Activated CD4-positive, alpha-beta T cell treated with anti-CD3 and anti-CD28 coated beads, Interleukin-2, amount 10 ng/mL, durations not matched to agents 7 days and 5 days (primary cell): ENCODE results near the gene FAM89B. TPM values are rescaled to one million over a fixed set of nuclear protein-coding genes. Genes with fewer than 3 reads are reported as not detected.

Experiments
- CTCF ChIA-PET: fragments of 350-600 bp; sonication (Branson Sonifier 250); formaldehyde crosslinking; loops from one replicate; lab custom pipeline; 2021; ENCODE audit warnings: antibody characterized with exemption; lab: Charles Lee
- POLR2A ChIA-PET: fragments of 350-600 bp; sonication (Branson Sonifier 250); formaldehyde crosslinking; loops from one replicate; lab custom pipeline; 2021; ENCODE audit warnings: antibody characterized with exemption; lab: Charles Lee
- DNase-seq: peaks from one replicate; pipeline ENCODE4 v3.0.0-alpha.2; 2020
- H3K27ac Mint-ChIP-seq: one replicate; pipeline ENCODE4 v1.8.0; 2021; ENCODE audit warnings: mild to moderate bottlenecking, moderate library complexity, mixed read lengths
- H3K27me3 Mint-ChIP-seq: one replicate; pipeline ENCODE4 v1.8.0; 2021; ENCODE audit warnings: mixed read lengths
- H3K36me3 Mint-ChIP-seq: one replicate; pipeline ENCODE4 v1.8.0; 2021; ENCODE audit warnings: low read depth, mixed read lengths
- H3K4me1 Mint-ChIP-seq: one replicate; pipeline ENCODE4 v1.8.0; 2021; ENCODE audit warnings: mixed read lengths
- H3K4me3 Mint-ChIP-seq: one replicate; pipeline ENCODE4 v1.8.0; 2021; ENCODE audit warnings: mild to moderate bottlenecking, moderate library complexity, mixed read lengths
- H3K9me3 Mint-ChIP-seq: one replicate; pipeline ENCODE4 v1.8.0; 2021; ENCODE audit warnings: mixed read lengths
- total RNA-seq, 2 experiments: library from RNA; stranded (reverse); gene quantifications; one replicate each; pipeline ENCODE4 v1.2.3, GENCODE V29; 2021

The FAM89B gene
- total RNA-seq, 2 experiments from 2014 or later = 34.1 to 42.1 TPM

DNA sequence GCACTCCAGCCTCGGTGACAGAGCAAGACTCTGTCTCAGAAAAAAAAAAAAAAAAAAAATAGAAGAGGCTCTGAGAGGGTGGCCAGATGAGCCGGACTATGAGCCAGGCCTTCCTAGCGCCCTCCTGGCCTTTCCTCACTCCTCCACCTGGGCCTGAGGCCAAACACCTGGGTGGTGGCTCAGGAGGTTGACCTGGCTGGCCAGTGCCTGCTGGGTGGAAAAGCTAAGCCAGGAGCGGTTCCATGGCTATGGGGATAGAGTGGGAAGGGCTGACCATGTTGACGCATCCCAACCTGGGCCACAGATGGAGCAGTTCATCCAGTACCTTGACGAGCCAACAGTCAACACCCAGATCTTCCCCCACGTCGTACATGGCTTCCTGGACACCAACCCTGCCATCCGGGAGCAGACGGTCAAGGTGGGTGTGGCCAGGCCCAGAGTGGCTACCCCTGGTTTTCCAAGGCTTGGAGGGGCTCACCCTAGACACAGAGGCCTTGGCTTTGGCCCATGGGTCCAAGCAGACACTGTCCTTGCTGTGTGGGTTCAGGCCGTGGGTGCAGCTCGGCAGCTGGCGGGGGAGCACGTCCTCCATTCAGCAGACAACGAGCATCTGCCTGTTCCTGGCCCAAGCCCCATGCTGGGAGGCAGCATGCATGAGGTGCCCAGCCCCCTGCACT, 39.8 kb upstream of the FAM89B start:
- no peak for DNase-seq
- no peaks in the 10 kb centered on the region for H3K9me3 Mint-ChIP-seq
- H3K27me3 Mint-ChIP-seq = no peaks in the 10 kb centered on the region
- ChIA-PET POLR2A (no interaction called here), CTCF (interaction anchor here (1.5 kb wide), 1 partner anchor 9 kb away, joined by 8 read pairs; no protein-coding TSS in a partner anchor)
- no peak overlapping the region for H3K4me3 Mint-ChIP-seq
- H3K4me1 Mint-ChIP-seq = peaks cover 24% of the 10 kb centered on the region
- peak overlapping the region; percentile 5 for H3K27ac Mint-ChIP-seq
- peaks cover 30% of the 10 kb centered on the region for H3K36me3 Mint-ChIP-seq

GRCh38 chr11:65535102-65535501, 37.2 kb upstream of the FAM89B start:
- no peak overlapping the region for H3K27ac Mint-ChIP-seq
- DNase-seq = no peak
- peaks cover 23% of the 10 kb centered on the region for H3K36me3 Mint-ChIP-seq
- CTCF ChIA-PET = interaction anchor here (1.4 to 2.5 kb wide), 2 partner anchors 10 to 38 kb away, joined by 3 to 13 read pairs; partner anchors contain the start of gene SCYL1
- H3K4me3 Mint-ChIP-seq = no peak overlapping the region
- H3K4me1 Mint-ChIP-seq = peaks cover 7% of the 10 kb centered on the region
- no peaks in the 10 kb centered on the region for H3K9me3 Mint-ChIP-seq
- POLR2A ChIA-PET = no interaction called here
- no peaks in the 10 kb centered on the region for H3K27me3 Mint-ChIP-seq

DNA sequence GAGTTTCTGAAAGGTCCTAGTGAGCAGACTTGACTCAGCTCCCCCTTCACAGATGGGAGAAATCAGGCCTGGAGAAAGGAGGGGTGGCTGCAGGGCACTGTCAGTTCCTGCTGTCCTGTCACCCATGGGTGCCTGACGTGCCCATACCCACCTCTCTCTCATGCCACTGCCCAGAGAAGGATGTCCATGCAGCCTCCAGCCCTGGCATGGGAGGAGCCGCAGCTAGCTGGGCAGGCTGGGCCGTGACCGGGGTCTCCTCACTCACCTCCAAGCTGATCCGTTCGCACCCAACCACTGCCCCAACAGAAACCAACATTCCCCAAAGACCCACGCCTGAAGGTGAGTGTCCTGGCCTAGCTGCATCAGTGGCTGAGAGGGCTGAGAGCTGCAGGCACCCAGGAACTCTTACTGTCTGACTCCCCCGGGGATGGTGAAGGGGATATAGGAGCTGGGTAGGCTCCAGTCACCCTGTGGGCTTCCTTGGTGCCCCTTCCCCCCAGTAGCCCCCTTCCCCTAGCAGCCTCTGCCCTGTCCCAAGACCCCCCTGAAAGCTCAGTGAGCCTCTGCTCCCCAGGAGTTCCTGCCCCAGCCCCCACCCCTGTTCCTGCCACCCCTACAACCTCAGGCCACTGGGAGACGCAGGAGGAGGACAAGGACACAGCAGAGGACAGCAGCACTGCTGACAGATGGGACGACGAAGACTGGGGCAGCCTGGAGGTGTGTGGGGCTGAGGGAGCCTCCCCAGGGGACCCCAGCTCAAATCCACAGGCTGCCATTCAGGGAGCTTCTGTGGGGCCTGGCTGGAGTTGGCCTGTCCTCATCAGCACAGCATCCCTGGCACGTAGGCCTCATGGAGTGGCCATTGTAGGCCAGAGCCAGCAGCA, 35.7 kb upstream of the FAM89B start:
- no peak overlapping the region for H3K27ac Mint-ChIP-seq
- POLR2A ChIA-PET = no interaction called here
- DNase-seq = no peak

DNA sequence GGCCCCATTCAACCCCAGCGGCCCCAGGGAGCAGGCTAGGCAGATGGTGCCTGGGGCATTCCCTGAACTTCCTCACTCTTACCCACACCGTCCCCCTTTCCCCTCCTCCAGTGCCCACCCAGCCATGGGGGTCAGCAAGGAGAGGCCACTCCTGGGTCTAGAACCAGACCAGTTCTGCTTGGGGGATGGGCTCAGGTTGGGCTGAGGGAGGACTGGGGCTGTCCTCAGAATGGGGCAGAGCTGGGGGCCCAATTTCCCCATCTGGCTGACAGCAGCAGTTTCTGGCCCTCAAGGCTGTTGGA, 35.1 kb upstream of the FAM89B start:
- CTCF ChIA-PET = interaction anchor here (1.1 to 5.8 kb wide), 6 partner anchors 8 to 52 kb away, joined by 3 to 75 read pairs (median 4); partner anchors contain the start of genes EHBP1L1 and SCYL1
- Mint-ChIP-seq H3K9me3 (no peaks in the 10 kb centered on the region), H3K4me1 (peaks cover 12% of the 10 kb centered on the region), H3K27ac (no peak overlapping the region), H3K27me3 (no peaks in the 10 kb centered on the region), H3K4me3 (peak overlapping the region; percentile 10), H3K36me3 (peaks cover 8% of the 10 kb centered on the region)
- POLR2A ChIA-PET = no interaction called here
- no peak for DNase-seq

More for the DNA sequence above, 35.7 kb upstream of the FAM89B start:
- peaks cover 7% of the 10 kb centered on the region for H3K4me1 Mint-ChIP-seq
- no peaks in the 10 kb centered on the region for H3K27me3 Mint-ChIP-seq
- no peaks in the 10 kb centered on the region for H3K9me3 Mint-ChIP-seq
- H3K4me3 Mint-ChIP-seq = no peak overlapping the region
- CTCF ChIA-PET = interaction anchor here (1.1 to 2.5 kb wide), 5 partner anchors 9 to 53 kb away, joined by 3 to 13 read pairs (median 3); partner anchors contain the start of gene SCYL1
- peaks cover 11% of the 10 kb centered on the region for H3K36me3 Mint-ChIP-seq

GRCh38 chr11:65537620-65538231, 34.6 kb upstream of the FAM89B start:
- CTCF ChIA-PET = interaction anchor here (1.1 to 5.8 kb wide), 5 partner anchors 8 to 65 kb away, joined by 3 to 75 read pairs (median 3); partner anchors contain the start of genes EHBP1L1 and SCYL1
- Mint-ChIP-seq H3K4me1 (peaks cover 12% of the 10 kb centered on the region), H3K27ac (no peak overlapping the region)

DNA sequence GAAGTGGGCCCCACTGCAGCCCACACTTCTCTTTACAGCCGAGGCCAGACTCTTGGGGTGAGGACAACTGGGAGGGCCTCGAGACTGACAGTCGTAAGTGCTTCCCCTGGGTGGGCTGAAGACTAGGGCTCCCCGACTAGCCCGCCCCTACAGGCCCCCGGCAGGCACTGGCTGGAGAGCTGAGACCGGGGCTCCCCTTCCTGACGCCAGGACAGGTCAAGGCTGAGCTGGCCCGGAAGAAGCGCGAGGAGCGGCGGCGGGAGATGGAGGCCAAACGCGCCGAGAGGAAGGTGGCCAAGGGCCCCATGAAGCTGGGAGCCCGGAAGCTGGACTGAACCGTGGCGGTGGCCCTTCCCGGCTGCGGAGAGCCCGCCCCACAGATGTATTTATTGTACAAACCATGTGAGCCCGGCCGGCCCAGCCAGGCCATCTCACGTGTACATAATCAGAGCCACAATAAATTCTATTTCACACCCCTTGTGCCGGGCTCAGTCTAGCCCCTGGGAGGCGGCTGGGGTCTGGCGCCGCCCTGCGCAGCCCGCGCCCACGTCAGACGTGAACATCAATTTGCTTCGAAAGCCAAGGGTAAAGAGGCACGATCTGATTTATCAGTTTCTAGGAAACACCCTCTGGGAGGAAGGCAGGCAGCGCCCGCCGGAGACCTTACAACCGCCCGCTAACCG, 34.0 kb upstream of the FAM89B start:
- ChIA-PET CTCF (interaction anchor here (1.1 to 5.8 kb wide), 4 partner anchors 10 to 65 kb away, joined by 3 to 75 read pairs (median 4); partner anchors contain the start of genes EHBP1L1 and SCYL1), POLR2A (interaction anchor here (0.6 kb wide), 1 partner anchor 11 kb away, joined by 3 read pairs; no protein-coding TSS in a partner anchor)
- no peak for DNase-seq
- Mint-ChIP-seq H3K36me3 (peaks cover 4% of the 10 kb centered on the region), H3K4me1 (peaks cover 12% of the 10 kb centered on the region), H3K9me3 (no peaks in the 10 kb centered on the region), H3K27me3 (no peaks in the 10 kb centered on the region), H3K27ac (no peak overlapping the region), H3K4me3 (no peak overlapping the region)

More at GRCh38 chr11:65537620-65538231, 34.6 kb upstream of the FAM89B start:
- H3K9me3 Mint-ChIP-seq = no peaks in the 10 kb centered on the region
- no peak for DNase-seq
- peak overlapping the region; percentile 10 for H3K4me3 Mint-ChIP-seq
- peaks cover 4% of the 10 kb centered on the region for H3K36me3 Mint-ChIP-seq
- POLR2A ChIA-PET = interaction anchor here (0.6 kb wide), 1 partner anchor 11 kb away, joined by 3 read pairs; no protein-coding TSS in a partner anchor
- H3K27me3 Mint-ChIP-seq = no peaks in the 10 kb centered on the region

DNA sequence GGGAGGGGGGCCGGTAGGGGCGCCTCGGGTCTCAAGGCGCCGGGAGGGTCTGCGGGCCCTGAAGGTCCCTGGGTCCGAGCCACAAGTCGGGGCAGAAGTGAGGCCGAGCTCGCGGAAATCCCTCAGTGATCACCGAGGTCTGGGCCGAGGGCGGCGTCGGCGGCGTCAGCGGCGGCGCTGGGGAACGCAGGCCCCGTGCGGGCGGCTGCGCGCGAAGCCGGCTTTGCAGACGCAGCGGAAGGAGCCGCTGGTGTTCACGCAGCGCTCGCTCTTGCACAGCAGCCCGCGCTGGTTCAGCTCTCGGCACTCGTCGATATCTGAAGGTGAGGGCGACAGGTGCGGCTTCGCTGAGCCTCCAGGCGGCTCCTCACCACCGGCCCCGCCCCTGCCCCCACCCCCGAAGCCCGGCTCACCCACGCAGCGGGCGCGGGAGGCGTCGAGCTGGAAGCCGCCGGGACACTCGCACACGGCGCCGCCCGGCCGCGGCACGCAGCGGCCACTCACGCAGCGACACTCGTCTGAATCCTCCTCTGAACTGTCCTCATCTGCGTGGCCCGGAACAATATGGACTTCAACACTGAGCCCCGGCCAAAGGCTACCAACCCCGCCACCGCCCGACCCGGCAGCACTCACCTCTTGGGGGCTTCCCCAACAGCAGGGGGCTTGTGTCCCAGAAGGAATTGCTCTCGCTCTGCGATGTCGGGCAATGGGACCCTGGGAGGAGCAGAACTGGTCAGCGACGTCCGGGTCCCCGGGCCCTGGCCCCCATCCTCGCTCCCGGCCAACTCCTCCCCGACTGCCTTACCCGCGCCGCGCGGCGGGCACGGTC, 33.2 kb upstream of the FAM89B start:
- CTCF ChIA-PET = interaction anchor here (0.9 to 5.8 kb wide), 15 partner anchors 9 to 177 kb away, joined by 3 to 75 read pairs (median 11); partner anchors contain the start of genes FAM89B, KCNK7, LTBP3 and SCYL1

GRCh38 chr11:65539744-65540289, 32.5 kb upstream of the FAM89B start:
- no peaks in the 10 kb centered on the region for H3K27me3 Mint-ChIP-seq
- peak overlapping the region; percentile 78 for H3K4me3 Mint-ChIP-seq
- ChIA-PET CTCF (interaction anchor here (0.7 to 5.8 kb wide), 24 partner anchors 7 to 320 kb away, joined by 3 to 75 read pairs (median 6); partner anchors contain the start of genes EHBP1L1, FAM89B, KCNK7 and LTBP3), POLR2A (interaction anchor here (0.6 kb wide), 1 partner anchor 172 kb away, joined by 6 read pairs; no protein-coding TSS in a partner anchor)
- H3K9me3 Mint-ChIP-seq = no peaks in the 10 kb centered on the region
- peaks cover 7% of the 10 kb centered on the region for H3K36me3 Mint-ChIP-seq
- DNase-seq = no peak
- peak overlapping the region; percentile 25 for H3K27ac Mint-ChIP-seq
- peaks cover 16% of the 10 kb centered on the region for H3K4me1 Mint-ChIP-seq

More for the DNA sequence above, 33.2 kb upstream of the FAM89B start:
- no peak overlapping the region for H3K4me3 Mint-ChIP-seq
- no peaks in the 10 kb centered on the region for H3K27me3 Mint-ChIP-seq
- peaks cover 7% of the 10 kb centered on the region for H3K36me3 Mint-ChIP-seq
- POLR2A ChIA-PET = no interaction called here
- H3K4me1 Mint-ChIP-seq = peaks cover 12% of the 10 kb centered on the region
- no peak for DNase-seq
- H3K9me3 Mint-ChIP-seq = no peaks in the 10 kb centered on the region
- no peak overlapping the region for H3K27ac Mint-ChIP-seq

- Mint-ChIP-seq H3K36me3 (peaks cover 7% of the 10 kb centered on the region), H3K27ac (peak overlapping the region; percentile 88)
Observed at GRCh38 chr11:65540290-65541092, 31.8 kb upstream of the FAM89B start.

More at GRCh38 chr11:65540290-65541092, 31.8 kb upstream of the FAM89B start:
- no peaks in the 10 kb centered on the region for H3K9me3 Mint-ChIP-seq
- CTCF ChIA-PET = interaction anchor here (0.7 to 5.8 kb wide), 34 partner anchors 8 to 505 kb away, joined by 3 to 75 read pairs (median 5); partner anchors contain the start of genes EHBP1L1, FAM89B, FIBP and KCNK7
- DNase-seq = peak; percentile 87
- H3K4me3 Mint-ChIP-seq = peak overlapping the region; percentile 78
- peaks cover 19% of the 10 kb centered on the region for H3K4me1 Mint-ChIP-seq
- H3K27me3 Mint-ChIP-seq = no peaks in the 10 kb centered on the region
- POLR2A ChIA-PET = interaction anchor here (0.5 to 0.6 kb wide), 2 partner anchors 41 to 171 kb away, joined by 6 read pairs; partner anchors contain the start of gene MALAT1
